HG02763 (cell line): Measurements from ENCODE around the gene OTOG.

Source experiments
- ATAC-seq: cut with Tn5 transposase; IDR thresholded peaks from one replicate; pipeline ENCODE4 v1.9.1; 2021; ENCODE audit warnings: mild to moderate bottlenecking, moderate library complexity; ENCODE audit not compliant: unreplicated experiment

The OTOG gene

DNA sequence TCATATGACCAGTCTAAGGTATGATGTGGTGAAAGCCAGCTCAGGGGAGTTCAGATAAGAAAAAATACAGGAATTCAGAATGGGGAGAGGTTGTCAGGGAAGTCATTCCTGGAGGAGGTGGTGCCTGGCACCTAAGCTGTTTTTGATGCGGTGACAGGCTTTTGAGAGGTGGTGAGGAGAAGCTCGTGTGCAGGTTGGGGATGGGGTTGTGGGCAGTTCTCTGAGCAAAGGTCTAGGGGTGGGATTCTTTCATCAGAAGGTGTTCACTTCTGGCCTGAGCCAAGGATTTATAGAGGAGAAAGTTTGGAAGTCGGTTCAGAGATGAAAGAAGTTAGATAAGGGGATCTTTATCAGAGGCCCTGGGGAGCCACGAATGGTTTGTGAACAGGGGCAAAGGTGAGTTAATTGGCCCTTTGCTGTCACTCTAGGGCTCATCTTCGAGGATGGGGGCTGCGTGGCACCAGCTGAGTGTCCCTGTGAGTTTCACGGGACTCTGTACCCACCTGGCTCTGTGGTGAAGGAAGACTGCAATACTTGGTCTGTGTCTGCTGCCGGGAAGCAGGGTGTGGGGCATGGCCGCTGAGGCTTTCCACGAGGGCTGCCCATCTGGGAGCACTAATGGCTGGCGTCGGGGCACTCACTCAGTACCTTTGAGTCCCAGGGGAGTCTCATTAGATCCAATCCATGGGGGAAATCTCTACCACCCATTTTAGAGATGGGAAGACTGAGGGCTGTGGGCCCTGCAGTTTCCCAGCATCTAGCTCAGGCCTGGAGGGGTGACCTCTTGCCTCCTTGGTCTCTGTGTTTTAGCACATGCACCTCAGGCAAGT, 13.4 kb downstream of the OTOG start:
- no peak for ATAC-seq

DNA sequence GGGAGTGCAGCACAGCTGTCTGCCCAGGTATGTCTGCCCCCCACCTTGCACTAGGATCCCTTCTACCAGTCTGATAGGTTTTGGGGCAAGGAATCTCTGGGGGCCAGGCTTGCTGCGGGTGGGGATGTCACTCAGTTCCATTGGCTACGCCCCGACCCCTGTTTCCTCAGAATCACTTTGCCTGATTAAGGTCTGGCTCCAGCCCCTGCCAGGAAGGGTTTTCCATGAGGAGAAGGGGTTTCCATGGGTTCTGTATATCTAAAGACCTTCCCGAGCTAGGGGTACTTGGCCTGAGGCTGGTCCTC, 14.0 kb downstream of the OTOG start:
- no peak for ATAC-seq

DNA sequence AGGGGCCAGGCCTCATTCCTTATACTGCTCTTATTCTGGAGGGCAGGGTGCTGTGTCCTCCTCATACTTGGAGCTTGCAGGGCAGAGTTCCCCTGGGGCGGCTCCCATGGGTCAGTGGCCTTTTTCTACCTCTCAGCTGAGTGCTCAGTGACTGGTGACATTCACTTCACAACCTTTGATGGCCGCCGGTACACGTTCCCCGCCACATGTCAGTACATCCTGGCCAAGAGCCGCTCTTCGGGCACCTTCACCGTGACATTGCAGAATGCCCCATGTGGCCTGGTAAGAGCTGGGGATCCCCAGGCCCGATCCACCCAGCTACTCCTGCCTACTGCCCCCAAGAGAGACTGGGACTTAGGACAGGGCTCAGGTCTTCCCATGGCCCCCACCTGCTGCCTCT, 14.5 kb downstream of the OTOG start:
- no peak for ATAC-seq

DNA sequence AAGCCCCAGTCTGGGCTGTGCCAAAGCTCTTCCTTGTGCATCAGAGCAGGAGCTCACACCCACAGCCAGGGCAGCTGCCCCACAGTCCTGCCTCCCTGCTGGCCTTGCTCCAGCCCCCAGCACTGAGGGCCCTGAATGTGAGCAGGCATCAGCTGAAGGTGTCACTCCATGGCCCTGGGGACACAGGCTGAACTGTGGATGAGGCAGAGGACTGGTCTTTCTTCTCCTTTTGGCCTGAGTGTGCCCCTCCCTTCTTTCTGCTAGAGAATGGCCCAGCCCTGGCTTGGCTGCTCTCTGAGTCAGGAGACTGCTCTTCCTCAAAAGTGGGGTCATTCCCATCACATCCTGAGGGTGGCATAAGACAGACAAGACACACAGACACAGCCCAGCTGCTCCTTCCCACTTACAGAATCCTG, 16.2 kb downstream of the OTOG start:
- ATAC-seq, result no peak

DNA sequence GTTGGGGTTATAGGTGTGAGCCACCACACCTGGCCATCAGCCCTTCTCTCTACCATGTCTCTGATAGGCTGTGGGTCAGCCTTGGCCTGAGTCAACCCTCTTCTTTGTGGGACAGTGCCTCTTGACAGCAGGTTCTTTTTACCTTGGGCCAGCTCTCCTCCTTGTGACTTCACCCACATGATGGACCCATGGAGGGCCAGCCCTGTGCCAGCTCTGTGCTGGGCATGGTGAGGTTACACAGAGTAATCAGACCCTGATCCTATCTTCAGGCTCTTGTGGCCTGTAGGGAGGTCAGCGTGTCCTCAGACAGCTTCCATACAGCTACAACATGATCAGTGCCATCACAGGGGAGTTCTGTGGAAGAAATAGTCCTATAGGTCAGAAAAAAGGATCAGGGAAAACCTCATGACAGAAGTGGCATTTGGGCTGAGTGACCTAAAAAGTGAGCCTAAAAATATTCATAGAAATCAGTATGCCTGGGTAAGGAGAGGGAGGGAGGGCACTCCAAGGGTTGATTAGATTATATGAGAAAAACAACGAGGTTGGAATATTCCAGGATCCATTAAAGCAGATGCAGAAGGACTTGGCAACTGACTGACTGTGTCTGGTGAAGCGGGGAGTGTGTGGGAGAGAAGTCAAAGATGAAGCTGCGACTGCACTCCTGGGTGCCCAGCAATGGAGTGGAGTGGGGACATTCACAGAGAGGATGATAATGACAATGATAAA, 17.1 kb downstream of the OTOG start:
- ATAC-seq, result no peak

DNA sequence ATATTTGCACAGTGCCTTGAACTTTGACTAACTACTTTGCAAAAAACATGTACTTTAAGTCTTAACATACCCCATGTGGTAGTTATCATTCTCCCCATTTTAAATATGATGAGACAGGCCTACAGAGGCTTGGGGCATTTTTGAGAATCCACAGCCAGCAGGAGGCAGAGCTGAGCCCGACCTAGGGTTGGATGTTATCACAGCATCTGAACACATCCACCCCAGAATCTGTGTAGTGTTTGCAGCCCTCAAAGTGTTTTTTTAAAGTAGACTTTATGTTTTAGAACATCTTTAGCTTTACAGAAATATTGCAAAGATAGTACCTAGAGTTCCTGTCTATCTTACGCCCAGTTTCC, 17.6 kb downstream of the OTOG start:
- ATAC-seq, result no peak

DNA sequence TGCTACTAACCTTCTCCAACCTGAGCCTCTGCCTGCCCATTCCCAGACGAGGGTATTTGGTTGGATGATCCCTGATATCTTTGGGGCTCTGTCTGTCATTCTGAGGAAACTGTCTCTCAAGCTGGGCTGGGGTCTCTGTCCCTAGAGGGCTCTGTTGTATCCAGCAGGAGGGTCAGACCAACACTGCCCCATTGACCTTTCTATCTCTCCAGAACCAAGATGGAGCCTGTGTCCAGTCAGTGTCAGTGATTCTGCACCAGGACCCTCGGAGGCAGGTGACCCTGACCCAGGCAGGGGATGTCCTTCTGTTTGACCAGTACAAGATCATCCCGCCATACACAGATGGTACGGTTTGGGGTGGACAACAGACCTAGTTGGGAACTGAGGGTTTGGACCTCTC, 21.9 kb downstream of the OTOG start:
- ATAC-seq, result no peak

DNA sequence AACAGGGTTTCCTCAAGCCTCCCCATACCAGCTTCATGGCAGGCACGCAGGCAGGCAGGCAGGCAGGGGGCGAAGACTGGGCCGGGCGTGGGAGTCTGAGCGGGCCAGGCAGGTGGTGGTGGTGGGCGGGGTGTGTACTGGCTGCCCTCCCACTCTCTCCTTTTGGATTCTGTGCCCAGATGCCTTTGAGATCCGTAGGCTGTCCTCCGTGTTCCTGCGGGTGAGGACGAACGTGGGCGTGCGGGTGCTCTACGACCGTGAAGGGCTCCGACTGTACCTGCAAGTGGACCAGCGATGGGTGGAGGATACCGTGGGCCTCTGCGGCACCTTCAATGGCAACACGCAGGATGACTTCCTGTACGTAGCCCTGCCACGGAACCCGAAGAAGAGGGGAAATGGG, 23.0 kb downstream of the OTOG start:
- ATAC-seq, result no peak

DNA sequence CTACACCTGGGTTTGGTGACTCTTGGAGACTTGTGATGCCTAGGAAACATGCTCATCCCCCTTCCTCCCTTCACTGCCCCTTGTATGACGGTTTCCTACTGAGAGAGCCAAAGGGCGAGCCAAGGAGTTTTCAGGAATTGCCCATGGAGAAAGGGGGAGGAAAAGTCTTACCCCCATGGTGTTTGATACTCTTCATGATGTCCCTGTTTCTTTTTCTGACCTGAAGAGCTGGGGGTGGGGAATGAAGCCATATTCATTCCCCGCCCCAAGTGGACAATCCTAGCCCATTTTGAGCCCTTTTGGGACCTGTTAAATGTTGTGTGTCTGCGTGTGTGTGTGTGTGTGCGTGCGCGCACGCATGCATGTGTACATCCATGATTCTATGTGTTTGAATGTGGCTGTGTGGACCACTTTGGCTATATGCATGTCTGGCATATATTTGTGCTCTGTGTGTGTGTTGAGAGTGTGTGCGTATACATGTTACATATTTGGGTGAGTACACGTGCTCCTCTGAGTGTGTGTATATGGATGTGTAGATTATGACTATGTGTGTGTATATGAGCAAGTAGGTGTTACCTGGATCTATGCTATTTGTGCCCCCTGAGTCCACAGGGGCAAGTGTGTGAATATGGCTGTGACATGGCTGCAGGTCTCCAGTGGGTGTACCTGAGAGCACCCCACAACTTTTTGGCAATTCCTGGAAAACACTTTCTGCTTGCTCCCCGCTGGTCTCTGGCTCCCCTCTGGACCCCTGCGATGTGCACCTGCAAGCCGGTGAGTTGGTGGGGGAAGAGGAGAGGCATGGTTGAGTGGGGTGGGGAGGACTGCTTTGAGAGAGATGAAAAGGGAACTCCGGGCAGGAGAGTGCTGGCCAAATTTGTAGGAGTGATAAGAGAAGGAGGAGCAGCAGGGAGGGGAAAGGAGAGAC, 24.6 kb downstream of the OTOG start:
- ATAC-seq, result no peak

DNA sequence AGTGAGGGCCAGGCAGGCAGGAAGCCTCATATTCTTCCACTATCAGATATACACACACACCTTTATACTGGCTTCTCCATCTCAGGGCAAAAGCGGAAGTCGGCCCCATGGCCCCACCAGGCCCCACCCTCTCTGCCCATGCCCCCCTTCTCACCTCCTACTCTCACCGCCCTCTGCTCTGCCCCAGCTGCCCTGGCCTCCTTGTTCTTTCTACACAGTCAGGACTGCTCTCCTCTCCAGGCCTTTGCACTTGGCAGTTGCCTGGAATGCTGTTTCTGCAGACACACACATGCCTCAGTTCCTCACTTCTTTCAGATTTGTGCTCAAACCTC, 25.3 kb downstream of the OTOG start:
- no peak for ATAC-seq

DNA sequence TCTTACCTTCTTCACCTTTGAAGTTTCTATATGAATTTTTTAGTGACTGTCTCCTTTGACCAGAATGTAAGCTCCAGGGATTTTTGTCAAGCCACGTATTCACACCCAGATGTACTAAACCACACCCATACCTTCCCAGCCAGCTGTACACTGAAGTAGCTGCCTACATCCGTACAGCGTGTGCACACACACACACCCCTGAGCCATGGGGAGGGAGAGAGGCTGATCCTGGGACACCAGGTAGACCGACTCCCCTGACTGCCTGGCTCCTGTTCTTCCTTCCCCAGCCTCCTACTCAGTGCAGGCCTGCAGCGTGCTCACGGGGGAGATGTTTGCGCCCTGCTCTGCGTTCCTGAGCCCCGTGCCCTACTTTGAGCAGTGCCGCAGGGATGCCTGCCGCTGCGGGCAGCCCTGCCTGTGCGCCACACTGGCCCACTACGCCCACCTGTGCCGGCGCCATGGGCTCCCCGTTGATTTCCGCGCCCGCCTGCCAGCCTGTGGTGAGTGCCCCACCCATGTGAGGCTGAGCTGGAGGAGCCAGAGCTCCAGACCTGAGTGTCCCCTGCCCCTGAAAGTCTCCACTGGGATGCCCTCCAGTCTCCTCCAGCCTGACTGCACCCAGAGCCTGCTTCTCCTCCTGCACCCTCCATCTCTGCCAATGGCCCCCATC, 25.9 kb downstream of the OTOG start:
- no peak for ATAC-seq

DNA sequence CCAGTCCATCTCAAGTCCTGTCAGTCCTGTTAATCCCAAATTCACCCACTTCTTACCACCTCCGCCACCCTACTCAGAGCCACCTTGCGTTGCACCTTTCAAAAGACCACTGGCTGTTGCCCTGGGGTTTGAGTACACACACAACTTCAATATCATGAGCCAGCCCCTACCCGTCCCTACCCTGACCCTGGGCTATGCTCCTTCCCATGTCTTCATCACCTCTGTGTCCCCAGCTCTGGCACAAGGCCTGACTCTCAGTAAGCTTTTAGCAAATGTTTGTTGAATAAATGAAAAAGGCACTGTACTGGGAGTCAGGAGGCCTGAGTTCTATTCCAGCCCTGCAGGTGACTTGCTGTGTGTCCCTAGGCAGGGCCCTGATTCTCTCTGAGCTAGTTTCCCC, 26.5 kb downstream of the OTOG start:
- ATAC-seq, result no peak

DNA sequence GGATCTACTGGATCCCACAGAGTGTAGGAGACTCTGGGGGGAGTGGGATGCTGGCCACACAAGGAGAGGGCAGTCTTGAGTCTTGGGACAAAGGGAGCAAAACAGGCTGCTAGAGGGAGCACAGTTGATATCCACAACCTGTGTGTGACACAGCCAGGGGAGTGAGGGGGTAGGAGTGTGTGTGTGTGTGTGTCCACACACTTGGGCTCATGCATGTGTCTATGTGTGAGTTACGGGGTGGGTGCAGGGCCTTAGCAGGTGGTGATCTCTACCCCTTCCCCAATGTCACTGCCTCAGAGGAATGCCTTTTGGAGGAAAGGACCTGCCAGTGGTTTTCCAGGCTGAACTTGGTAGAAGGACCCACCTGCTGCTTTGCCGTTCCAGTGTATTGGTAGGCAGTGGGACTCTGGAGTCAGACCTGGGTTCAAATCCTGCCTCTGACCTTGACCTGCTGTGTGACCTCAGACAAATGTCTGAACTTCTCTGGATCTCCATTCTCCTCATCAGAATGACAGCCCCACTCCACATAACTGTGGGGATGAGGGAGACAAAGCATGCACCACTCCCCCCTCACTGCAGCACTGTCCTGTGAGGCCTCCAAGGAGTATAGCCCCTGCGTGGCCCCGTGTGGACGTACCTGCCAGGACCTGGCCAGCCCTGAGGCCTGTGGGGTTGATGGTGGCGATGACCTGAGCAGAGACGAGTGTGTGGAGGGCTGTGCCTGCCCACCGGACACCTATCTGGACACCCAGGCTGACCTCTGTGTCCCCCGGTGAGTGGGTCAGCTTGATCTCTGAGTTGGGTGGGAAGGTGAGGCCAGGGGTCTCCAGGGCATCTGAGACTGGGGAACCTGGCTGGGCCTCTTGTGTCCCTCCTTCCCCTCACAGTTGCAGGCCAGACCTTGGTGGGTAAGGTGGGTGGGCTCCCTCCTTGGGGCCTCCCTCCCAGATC, 27.4 kb downstream of the OTOG start:
- no peak for ATAC-seq

DNA sequence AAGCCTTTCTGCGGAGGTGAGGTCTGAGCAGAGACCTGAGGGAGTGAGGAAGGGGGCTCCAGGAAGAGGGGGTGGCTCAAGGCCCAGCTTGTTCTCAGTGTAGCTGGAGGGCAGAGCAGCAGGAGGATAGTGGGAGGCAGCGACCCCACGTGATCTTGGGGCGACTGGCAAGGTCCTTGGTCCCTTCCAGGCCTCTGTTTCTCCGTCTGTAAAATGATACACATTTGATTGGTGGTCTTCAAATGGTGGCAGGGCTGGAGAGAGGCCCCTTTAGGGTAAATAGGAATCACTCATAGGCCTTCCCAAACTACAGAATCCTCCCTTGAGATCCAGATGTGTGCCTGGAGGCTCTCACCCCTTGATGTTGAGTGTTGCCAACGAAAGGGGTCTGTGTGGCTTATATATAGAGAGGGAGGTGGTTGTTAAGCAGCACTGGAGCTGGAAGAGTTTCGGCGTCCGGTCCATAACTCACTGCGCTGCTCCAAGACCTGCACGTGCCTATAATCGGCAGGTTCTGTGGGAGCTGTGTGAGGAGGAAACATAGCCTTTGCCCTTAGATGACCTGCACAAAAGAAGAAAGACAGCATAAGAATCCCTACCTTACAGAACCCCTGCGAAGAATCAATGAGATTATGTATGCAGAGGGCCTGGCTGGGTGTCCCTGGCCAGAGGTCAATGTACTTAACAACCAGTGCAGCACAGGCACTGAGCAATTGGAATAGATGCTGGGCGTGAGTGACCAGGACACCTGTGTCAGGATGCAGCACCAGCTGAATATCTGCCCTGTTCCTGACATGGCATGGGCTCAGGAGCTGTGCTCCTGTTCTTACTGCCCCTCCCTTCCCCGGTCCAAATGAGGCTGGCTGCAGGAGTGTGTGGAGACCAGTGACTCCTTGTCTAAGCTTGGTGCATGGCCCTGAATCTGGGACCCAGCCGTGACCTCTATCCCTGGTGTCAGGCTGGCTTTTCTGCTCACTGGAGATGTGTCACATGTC, 28.7 kb downstream of the OTOG start:
- ATAC-seq, result no peak

DNA sequence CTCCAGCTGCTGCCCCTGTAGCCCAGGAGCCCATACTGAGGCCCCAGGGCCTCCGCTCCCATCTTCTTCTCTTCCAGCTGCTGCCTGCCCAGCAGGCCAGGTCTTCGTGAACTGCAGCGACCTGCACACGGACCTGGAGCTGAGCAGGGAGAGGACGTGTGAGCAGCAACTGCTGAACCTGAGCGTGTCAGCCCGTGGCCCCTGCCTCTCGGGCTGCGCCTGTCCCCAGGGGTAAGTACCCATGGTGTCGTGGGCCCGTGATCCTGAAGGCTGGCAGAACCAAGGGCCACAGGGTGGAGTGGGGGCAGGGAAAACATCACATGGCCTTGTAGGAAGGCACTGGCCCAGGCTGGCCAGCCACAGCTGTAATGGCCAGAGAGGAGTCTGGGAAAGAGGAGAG, 31.2 kb downstream of the OTOG start:
- no peak for ATAC-seq

DNA sequence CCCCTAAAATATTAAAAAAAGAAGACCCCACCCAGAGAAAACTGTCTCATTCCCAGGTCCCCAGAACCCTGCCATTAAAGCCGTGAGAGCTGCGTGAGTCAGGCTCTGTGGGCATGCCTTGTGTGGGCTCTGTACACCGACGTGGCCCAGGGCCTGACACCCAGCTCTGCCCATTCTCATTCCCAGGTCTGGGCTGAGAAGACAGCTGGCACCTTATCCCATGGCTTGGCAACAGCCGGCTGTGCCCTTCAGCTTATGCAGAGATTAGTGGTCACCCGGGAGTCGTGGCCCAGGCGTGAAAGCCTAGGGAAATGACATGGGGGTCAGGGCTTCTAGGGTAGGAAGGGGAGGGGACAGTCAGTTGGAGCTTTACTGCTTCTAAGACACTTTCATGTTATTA, 31.9 kb downstream of the OTOG start:
- ATAC-seq, result no peak

DNA sequence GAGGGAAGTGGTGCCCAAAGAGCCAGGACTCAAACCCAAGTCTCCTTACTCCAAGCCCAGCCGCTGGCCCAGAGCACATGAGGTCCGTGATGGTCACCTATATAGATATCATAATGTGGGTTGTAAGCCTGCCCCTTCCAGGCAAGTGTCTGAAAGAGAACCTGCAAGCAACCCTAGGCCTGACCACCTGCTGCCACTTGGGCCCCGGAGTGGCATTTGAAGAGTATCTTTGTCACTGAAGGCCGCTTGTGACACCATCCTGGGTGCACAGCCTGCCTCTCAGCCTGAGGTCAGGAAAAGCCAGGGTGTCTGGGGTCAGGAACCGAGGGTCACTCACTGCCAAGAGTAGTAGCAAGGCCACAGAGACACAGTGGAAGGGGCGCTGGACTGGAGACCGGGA, 32.4 kb downstream of the OTOG start:
- ATAC-seq, result no peak

DNA sequence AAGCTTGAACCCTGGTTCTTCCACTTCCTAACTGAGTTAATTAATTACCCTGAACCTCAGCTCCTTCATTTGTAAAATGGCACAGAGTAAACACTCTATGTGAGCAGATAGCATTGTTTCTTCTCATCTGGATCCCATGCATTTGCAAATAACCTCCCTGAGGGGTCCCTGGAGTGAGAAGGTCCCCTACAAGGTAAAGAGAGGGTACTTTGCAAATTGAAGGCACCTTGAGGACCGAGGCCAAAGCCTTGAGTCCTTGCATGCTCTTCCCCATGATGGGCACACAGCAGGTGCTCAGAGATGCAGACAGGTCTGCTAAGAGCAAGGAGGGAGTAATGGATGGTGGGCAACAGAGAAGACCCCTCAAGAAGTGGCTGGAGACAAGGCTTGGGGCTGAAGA, 33.2 kb downstream of the OTOG start:
- no peak for ATAC-seq
